Bronchus fibroblast of lung (primary cell): Measurements from ENCODE around the gene MALT1. TPM values are rescaled to one million over a fixed set of nuclear protein-coding genes. Genes with fewer than 3 reads are reported as not detected.

ENCODE experiments used
- total RNA-seq: library from RNA; depleted of rRNA; stranded (reverse); fragments of >200 nt; gene quantifications from 2 replicates; pipeline ENCODE4 v1.2.3, GENCODE V29; 2015

The MALT1 gene, protein sequence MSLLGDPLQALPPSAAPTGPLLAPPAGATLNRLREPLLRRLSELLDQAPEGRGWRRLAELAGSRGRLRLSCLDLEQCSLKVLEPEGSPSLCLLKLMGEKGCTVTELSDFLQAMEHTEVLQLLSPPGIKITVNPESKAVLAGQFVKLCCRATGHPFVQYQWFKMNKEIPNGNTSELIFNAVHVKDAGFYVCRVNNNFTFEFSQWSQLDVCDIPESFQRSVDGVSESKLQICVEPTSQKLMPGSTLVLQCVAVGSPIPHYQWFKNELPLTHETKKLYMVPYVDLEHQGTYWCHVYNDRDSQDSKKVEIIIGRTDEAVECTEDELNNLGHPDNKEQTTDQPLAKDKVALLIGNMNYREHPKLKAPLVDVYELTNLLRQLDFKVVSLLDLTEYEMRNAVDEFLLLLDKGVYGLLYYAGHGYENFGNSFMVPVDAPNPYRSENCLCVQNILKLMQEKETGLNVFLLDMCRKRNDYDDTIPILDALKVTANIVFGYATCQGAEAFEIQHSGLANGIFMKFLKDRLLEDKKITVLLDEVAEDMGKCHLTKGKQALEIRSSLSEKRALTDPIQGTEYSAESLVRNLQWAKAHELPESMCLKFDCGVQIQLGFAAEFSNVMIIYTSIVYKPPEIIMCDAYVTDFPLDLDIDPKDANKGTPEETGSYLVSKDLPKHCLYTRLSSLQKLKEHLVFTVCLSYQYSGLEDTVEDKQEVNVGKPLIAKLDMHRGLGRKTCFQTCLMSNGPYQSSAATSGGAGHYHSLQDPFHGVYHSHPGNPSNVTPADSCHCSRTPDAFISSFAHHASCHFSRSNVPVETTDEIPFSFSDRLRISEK
- total RNA-seq, result 8.3 and 10.6 TPM in 2 replicates

DNA sequence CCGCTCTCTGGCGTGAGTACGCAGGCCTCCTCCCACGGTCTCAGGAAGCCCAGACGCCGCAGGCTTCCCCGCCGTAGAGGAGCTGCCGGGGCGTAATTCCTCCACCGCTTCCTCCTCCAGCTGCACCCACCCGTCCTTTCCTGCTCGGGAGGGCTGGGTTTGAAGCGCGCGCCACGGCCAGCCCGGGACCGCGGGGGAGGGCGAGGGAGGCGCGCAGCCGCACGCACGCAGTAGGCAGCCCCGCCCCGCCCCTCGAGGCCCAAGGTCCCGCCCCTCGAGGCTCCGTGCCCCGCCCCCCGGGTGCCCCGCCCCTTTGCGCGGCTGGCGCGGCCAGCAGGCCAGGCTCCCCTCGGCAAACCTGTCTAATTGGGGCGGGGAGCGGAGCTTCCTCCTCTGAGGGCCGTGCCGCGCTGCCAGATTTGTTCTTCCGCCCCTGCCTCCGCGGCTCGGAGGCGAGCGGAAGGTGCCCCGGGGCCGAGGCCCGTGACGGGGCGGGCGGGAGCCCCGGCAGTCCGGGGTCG, at the start of gene MALT1:
TSS of gene MALT1 (plus strand) at position 355 of the 521 bp plus-strand sequence. CDS start 179 bp downstream, outside the sequence.

Other genes starting within 250 kb of the MALT1 start
- 1.8 and 2.5 TPM in 2 replicates for gene ALPK2, start 42.4 kb upstream of the MALT1 start, total RNA-seq
- gene ZNF532, start 193.4 kb downstream of the MALT1 start, total RNA-seq, result 33.0 and 40.3 TPM in 2 replicates